ENCODE data around the gene SVOP. TPM values are rescaled to one million over a fixed set of nuclear protein-coding genes. Genes with fewer than 3 reads are reported as not detected.

SVOP gene
- total and polyA plus RNA-seq, 2 of the 8 experiments (the other 6 are each of a cell fraction or from before 2014, with no cell fraction given): 0.06 TPM; not detected in 1

GRCh38 chr12:108918960-108919642 lies 101.8 kb downstream of the SVOP start:
- Histone ChIP-seq H4K8ac (ENCODE audit: extremely low read depth, insufficient read depth, low read length) (no peak overlapping the region), H4K20me1 (replicated peaks in 1 of 2; ENCODE audit: control insufficient read depth in 1 of 2, insufficient read depth in 2 of 2, low read length in 2 of 2) (no peaks in the 10 kb centered on the region), H3K27ac (ENCODE audit: low read depth, low read length) (no peak overlapping the region), H2BK15ac (ENCODE audit: low read length) (0 out of 2 replicates have a peak overlapping the region, but pooled peaks have one; percentile 61), H2BK120ac (replicated peaks; ENCODE audit: low read depth, low read length) (no peak overlapping the region), H3K18ac (ENCODE audit: extremely low read depth, low read length) (no peak overlapping the region; the same call in 1 of the 2 replicates), H3K4ac (replicated peaks; ENCODE audit: insufficient read length, low read depth, low read length) (no peak overlapping the region), H3K79me1 (ENCODE audit: low read depth, low read length) (no peaks in the 10 kb centered on the region), H3K4me3 (ENCODE audit: extremely low read depth in 1 of 4, insufficient read depth in 2 of 4, low read depth in 3 of 4, low read length in 4 of 4) (no peak overlapping the region), H2BK20ac (ENCODE audit: low read length) (no peak overlapping the region), H3K27me3 (replicated peaks in 1 of 4; ENCODE audit: control insufficient read depth in 3 of 4, extremely low read depth in 1 of 4, insufficient read depth in 3 of 4, low read length in 3 of 4) (no peaks in the 10 kb centered on the region), H3K4me1 (replicated peaks in 1 of 4; ENCODE audit: control insufficient read depth in 3 of 4, insufficient read depth in 4 of 4, low read length in 3 of 4) (no peaks in the 10 kb centered on the region), H2BK5ac (ENCODE audit: low read depth, low read length) (no peak overlapping the region), H3K36me3 (ENCODE audit: control insufficient read depth in 2 of 4, insufficient read depth in 4 of 4, low read length in 3 of 4) (no peaks in the 10 kb centered on the region), H4K5ac (ENCODE audit: insufficient read length, low read depth, low read length) (no peak overlapping the region), H3K9ac (replicated peaks in 1 of 4; ENCODE audit: extremely low read depth in 1 of 4, low read depth in 3 of 4, low read length in 3 of 4) (no peak overlapping the region), H2BK12ac (ENCODE audit: low read depth, low read length) (no peak overlapping the region), H3K14ac (ENCODE audit: insufficient read length) (no peak overlapping the region), H3K56ac (replicated peaks; ENCODE audit: insufficient read length, low read depth, low read length) (no peak overlapping the region), H2AFZ (ENCODE audit: low read length) (no peak overlapping the region), H2AK5ac (ENCODE audit: low read depth, low read length) (no peak overlapping the region), H3K79me2 (ENCODE audit: control insufficient read depth in 1 of 2, insufficient read depth in 2 of 2, low read length in 2 of 2) (no peaks in the 10 kb centered on the region), H3K23me2 (ENCODE audit: low read depth, low read length) (no peaks in the 10 kb centered on the region), H3K9me3 (ENCODE audit: insufficient read depth in 2 of 2, low read depth in 1 of 2, low read length in 1 of 2) (no peaks in the 10 kb centered on the region), H3K23ac (ENCODE audit: insufficient read length) (no peak overlapping the region), H3K4me2 (ENCODE audit: insufficient read depth in 1 of 2, low read depth in 2 of 2, low read length in 2 of 2) (no peak overlapping the region), H4K91ac (replicated peaks; ENCODE audit: insufficient read length, low read length) (no peak overlapping the region)
- DNase-seq (ENCODE audit: low read depth in 1 of 2, low spot score in 2 of 2): no peak
- no peak for TF ChIP-seq CBX8 (IDR thresholded peaks at IDR 0.05; ENCODE audit: borderline replicate concordance, low read depth, low read length)
- TF ChIP-seq, protein P1, sequence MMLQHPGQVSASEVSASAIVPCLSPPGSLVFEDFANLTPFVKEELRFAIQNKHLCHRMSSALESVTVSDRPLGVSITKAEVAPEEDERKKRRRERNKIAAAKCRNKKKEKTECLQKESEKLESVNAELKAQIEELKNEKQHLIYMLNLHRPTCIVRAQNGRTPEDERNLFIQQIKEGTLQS (IDR thresholded peaks at IDR 0.05; ENCODE audit: insufficient read depth, low read depth, low read length): no peak
- FAIRE-seq: no peak
- CTCF ChIA-PET (ENCODE audit: partially characterized antibody): interaction anchor here (0.7 to 1.6 kb wide), 3 partner anchors 35 to 646 kb away, joined by 3 to 5 read pairs (median 4); no protein-coding TSS in a partner anchor
- POLR2A ChIA-PET (ENCODE audit: partially characterized antibody): interaction anchor here (0.6 kb wide), 1 partner anchor 1145 kb away, joined by 3 read pairs; the partner anchor contains the start of gene ASCL4
- WGBS, 2 experiments (ENCODE audit: extremely low coverage in 1 of 2, insufficient coverage in 1 of 2, insufficient read length in 1 of 2, insufficient replicate concordance in 2 of 2, low coverage in 1 of 2, low lambda C conversion rate in 2 of 2, missing lambda C conversion rate in 1 of 2): 71% methylated on average over 3 of the region's 3 CpGs; no CpG with 5 or more reads in 1 of the 2 experiments
